Measurements from ENCODE around the gene LARGE1. TPM values are rescaled to one million over a fixed set of nuclear protein-coding genes. Genes with fewer than 3 reads are reported as not detected.

LARGE1 gene
- polyA plus RNA-seq, 3 donors: 0.05 to 0.13 TPM; not detected in 1

DNA sequence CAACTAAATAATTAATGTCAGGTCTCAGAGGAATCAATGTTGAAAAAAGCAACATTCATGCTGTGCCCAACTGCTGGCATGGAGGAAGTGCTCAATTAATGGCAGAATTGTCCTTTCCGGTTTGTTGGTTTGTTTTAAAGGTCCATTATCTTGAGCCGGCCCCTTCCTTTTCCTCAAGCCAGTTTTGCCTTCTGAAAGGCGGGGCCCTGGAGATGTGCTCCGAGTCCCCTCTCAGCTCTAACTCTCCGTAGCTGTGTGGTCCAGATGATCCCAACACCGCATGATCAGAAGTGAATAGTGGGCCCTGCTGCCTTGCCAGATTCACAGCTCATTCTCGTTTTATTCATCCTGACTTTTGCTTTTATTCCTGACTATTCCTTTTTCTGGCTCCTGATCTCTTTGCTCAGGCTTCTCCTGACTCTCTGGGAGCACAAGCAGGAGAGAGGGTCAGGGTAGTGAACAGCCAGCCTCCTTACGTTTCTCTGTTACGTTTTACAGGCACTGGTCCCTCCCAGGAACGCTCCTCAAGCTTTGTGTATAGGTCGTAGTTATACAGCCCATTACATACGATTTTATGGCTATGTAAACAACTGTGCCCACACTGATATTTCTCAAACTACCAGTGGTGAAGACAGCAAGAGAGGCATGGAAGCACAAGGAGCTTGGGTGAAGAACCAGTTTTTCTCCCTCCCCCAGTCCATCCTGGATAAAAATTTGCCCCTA, 265.9 kb downstream of the LARGE1 start:
- Mint-ChIP-seq H3K27me3 (ENCODE audit: low read depth in 3 of 3) (no peaks in the 10 kb centered on the region), H3K27ac (no peak overlapping the region), H3K36me3 (no peaks in the 10 kb centered on the region), H3K4me1 (no peaks in the 10 kb centered on the region), H3K4me3 (no peak overlapping the region), H3K9me3 (peaks cover 15 to 54% (median 25%) of the 10 kb centered on the region in 7 donors)
- Histone ChIP-seq H4K20me1 (ENCODE audit: insufficient read depth, low read length) (no peaks in the 10 kb centered on the region), H3K36me3 (replicated peaks in 1 of 2; ENCODE audit: control insufficient read depth in 1 of 2, insufficient read depth in 2 of 2, low read length in 2 of 2) (no peaks in the 10 kb centered on the region), H3K4me2 (replicated peaks; ENCODE audit: extremely low read depth, low read length, poor library complexity, severe bottlenecking) (no peak overlapping the region), H3K4me3 (replicated peaks in 1 of 3; ENCODE audit: low read depth in 2 of 3, low read length in 3 of 3) (no peak overlapping the region), H2AFZ (ENCODE audit: insufficient read depth, low read depth, low read length, poor library complexity, severe bottlenecking) (no peak overlapping the region), H3K9me3 (replicated peaks in 1 of 2; ENCODE audit: control insufficient read depth in 1 of 2, insufficient read depth in 1 of 2, low read length in 2 of 2) (peaks cover 44 to 65% of the 10 kb centered on the region in 2 donors), H3K9ac (ENCODE audit: insufficient read depth, low read length, poor library complexity, severe bottlenecking) (no peak overlapping the region), H3K4me1 (ENCODE audit: control insufficient read depth in 1 of 2, insufficient read depth in 2 of 2, low read length in 2 of 2) (no peaks in the 10 kb centered on the region), H3K79me2 (ENCODE audit: insufficient read depth, low read length) (no peaks in the 10 kb centered on the region), H3K27me3 (ENCODE audit: control insufficient read depth in 2 of 2, insufficient read depth in 2 of 2, low read length in 2 of 2) (no peaks in the 10 kb centered on the region), H3K27ac (ENCODE audit: low read depth in 1 of 2, low read length in 2 of 2) (no peak overlapping the region)
- WGBS (ENCODE audit: insufficient coverage): 59% methylated on average over 10 of the region's 12 CpGs
- intact Hi-C loops (cut with micrococcal nuclease): no loop called here
- no peak for DNase-seq
- TF ChIP-seq, protein P1, sequence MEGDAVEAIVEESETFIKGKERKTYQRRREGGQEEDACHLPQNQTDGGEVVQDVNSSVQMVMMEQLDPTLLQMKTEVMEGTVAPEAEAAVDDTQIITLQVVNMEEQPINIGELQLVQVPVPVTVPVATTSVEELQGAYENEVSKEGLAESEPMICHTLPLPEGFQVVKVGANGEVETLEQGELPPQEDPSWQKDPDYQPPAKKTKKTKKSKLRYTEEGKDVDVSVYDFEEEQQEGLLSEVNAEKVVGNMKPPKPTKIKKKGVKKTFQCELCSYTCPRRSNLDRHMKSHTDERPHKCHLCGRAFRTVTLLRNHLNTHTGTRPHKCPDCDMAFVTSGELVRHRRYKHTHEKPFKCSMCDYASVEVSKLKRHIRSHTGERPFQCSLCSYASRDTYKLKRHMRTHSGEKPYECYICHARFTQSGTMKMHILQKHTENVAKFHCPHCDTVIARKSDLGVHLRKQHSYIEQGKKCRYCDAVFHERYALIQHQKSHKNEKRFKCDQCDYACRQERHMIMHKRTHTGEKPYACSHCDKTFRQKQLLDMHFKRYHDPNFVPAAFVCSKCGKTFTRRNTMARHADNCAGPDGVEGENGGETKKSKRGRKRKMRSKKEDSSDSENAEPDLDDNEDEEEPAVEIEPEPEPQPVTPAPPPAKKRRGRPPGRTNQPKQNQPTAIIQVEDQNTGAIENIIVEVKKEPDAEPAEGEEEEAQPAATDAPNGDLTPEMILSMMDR (IDR thresholded peaks at IDR 0.05): no peak

DNA sequence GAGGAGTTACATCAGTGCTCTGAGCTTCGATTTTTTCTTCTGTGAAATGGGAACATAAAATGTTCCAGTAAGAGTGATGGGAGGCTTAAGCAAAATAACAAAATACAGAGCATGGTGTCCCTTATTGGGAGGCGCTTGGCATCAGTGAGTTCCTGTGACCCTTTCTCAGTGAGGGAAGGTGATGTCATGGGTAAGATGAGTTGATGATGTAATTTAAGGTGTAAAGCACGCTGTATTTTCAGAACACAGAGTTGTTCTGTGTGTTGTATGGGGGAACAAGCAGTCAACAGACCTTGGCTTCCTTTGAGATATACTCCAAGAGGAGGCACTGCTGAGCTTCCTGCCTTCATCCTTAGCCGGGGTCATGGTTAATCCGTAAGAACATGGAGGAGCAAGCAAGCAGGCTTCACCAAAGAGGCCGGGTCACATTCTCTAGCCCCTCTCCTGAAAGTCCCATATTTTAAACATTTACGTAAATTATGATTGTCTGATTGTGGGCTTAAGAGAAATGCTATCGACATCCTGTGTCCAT, 266.7 kb downstream of the LARGE1 start:
- no peak for DNase-seq
- no peaks in the 10 kb centered on the region for H4K20me1 ChIP-seq (ENCODE audit: insufficient read depth, low read length)
- Mint-ChIP-seq H3K27me3 (ENCODE audit: low read depth in 3 of 3) (no peaks in the 10 kb centered on the region), H3K27ac (no peak overlapping the region), H3K9me3 (peaks cover 14 to 54% (median 25%) of the 10 kb centered on the region in 7 donors), H3K4me1 (no peaks in the 10 kb centered on the region), H3K4me3 (no peak overlapping the region), H3K36me3 (no peaks in the 10 kb centered on the region)
- WGBS (ENCODE audit: insufficient coverage): 92% methylated on average over 3 of the region's 8 CpGs
- intact Hi-C loops (cut with micrococcal nuclease): no loop called here
- TF ChIP-seq, protein P1 (IDR thresholded peaks at IDR 0.05): no peak
- H2AFZ ChIP-seq (ENCODE audit: insufficient read depth, low read depth, low read length, poor library complexity, severe bottlenecking): no peak overlapping the region
- H3K79me2 ChIP-seq (ENCODE audit: insufficient read depth, low read length): no peaks in the 10 kb centered on the region
- H3K9me3 ChIP-seq (replicated peaks in 1 of 2; ENCODE audit: control insufficient read depth in 1 of 2, insufficient read depth in 1 of 2, low read length in 2 of 2): peaks cover 47 to 70% of the 10 kb centered on the region in 2 donors
- no peaks in the 10 kb centered on the region for H3K36me3 ChIP-seq (replicated peaks in 1 of 2; ENCODE audit: control insufficient read depth in 1 of 2, insufficient read depth in 2 of 2, low read length in 2 of 2)
- no peaks in the 10 kb centered on the region for H3K4me1 ChIP-seq (ENCODE audit: control insufficient read depth in 1 of 2, insufficient read depth in 2 of 2, low read length in 2 of 2)
- H3K27me3 ChIP-seq (ENCODE audit: control insufficient read depth in 2 of 2, insufficient read depth in 2 of 2, low read length in 2 of 2): no peaks in the 10 kb centered on the region
- H3K4me3 ChIP-seq (replicated peaks in 1 of 3; ENCODE audit: low read depth in 2 of 3, low read length in 3 of 3): no peak overlapping the region
- no peak overlapping the region for H3K27ac ChIP-seq (ENCODE audit: low read depth in 1 of 2, low read length in 2 of 2)
- H3K9ac ChIP-seq (ENCODE audit: insufficient read depth, low read length, poor library complexity, severe bottlenecking): no peak overlapping the region
- H3K4me2 ChIP-seq (replicated peaks; ENCODE audit: extremely low read depth, low read length, poor library complexity, severe bottlenecking): no peak overlapping the region
